Fibroblast of villous mesenchyme (primary cell): ENCODE data around the gene KLRC2. TPM values are rescaled to one million over a fixed set of nuclear protein-coding genes. Genes with fewer than 3 reads are reported as not detected.
"Not testable (repeated sequence)": the region's sequence is repeated elsewhere in the genome, so short reads cannot be mapped to it uniquely, and the experiment has no call there.

Experiments used
- DNase-seq: peaks from one replicate; pipeline ENCODE4 v3.0.0-alpha.2; 2010; ENCODE audit warnings: low read depth
- H3K4me3 ChIP-seq: 2 replicates; pipeline ENCODE4 v1.5.1; 2011; ENCODE audit warnings: low read depth, mild to moderate bottlenecking, low read length
- total RNA-seq: library from RNA; depleted of rRNA; stranded (reverse); fragments of >200 nt; gene quantifications from 2 replicates; pipeline ENCODE4 v1.2.3, GENCODE V29; 2012
- TF ChIP-seq, protein P1 (sequence below): IDR thresholded peaks from 2 replicates; pipeline ENCODE4 v1.5.1; 2012; ENCODE audit warnings: low read depth, mild to moderate bottlenecking, low read length; ENCODE audit not compliant: insufficient read depth

KLRC2 gene
- not detected in 2 replicates for total RNA-seq

DNA sequence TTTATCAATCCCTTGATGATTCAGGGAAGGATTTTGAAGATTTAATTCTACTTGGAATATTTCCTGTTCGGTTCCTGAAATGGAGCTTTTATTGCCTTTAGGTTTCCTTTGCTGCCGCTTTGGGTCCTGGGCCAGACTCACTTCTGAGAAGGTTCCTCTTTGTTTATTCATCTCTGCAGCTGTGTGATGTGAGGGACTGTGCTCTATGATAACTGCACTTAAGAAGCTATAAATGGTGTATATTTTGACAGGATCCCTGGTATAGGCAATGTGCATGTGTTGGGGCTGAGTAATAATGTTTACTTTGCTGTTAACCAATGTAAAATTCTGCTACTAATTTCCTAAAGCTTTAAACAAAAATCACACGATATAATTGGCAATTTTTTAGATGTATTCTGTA, at the start of gene KLRC2:
KLRC2 (minus strand) TSS at position 195 of the 400 bp plus-strand sequence; CDS start at position 171, 24 bp downstream.
- H3K4me3 ChIP-seq = not testable (repeated sequence)
- DNase-seq = peak; percentile 79

DNA sequence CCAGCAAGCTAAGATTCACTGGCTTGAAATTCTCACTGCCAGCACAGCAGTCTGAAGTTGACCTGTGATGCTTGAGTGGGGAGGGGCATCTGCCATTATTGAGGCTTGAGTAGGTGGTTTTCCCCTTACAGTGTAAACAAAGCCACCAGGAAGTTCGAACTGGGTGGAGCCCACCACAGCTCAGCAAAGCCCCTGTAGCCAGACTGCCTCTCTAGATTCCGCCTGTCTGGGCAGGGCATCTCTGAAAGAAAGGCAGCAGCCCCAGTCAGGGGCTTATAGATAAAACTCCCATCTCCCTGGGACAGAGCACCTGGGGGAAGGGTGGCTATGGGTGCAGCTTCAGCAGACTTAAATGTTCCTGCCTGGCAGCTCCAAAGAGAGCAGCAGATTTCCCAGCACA, 46.1 kb upstream of the KLRC2 start:
- not testable (repeated sequence) for H3K4me3 ChIP-seq, DNase-seq

DNA sequence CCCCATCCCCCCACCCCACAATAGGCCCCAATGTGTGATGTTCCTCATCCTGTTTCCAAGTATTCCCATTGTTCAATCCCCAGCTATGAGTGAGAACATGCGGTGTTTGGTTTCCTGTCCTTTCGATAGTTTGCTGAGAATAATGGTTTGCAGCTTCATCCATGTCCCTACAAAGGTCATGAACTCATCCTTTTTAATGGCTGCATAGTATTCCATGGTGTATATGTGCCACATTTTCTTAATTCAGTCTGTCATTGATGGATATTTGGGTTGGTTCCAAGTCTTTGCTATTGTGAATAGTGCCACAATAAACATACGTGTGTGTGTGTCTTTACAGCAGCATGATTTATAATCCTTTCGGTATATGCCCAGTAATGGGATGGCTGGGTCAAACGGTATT, 37.0 kb upstream of the KLRC2 start:
- H3K4me3 ChIP-seq, DNase-seq: not testable (repeated sequence)

DNA sequence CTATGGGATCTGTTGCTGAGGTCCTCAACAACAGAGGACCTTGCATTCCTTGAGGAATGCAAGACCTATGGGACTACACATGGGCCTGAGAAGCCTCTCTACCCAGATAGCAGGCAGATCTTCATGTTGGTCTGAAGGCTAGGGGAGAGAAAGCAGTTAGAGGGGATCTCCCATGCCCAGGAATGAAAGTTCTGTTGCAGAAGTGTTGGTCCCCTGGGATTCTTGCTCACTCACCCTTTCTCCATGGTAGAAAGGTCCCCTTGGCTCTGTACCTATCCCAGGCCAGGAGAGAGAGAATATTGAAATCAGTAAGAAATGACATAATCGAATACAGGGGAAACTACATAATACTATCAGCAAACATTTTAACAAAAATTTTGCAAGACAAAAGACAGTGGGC, 33.9 kb upstream of the KLRC2 start:
- TF ChIP-seq, protein P1, sequence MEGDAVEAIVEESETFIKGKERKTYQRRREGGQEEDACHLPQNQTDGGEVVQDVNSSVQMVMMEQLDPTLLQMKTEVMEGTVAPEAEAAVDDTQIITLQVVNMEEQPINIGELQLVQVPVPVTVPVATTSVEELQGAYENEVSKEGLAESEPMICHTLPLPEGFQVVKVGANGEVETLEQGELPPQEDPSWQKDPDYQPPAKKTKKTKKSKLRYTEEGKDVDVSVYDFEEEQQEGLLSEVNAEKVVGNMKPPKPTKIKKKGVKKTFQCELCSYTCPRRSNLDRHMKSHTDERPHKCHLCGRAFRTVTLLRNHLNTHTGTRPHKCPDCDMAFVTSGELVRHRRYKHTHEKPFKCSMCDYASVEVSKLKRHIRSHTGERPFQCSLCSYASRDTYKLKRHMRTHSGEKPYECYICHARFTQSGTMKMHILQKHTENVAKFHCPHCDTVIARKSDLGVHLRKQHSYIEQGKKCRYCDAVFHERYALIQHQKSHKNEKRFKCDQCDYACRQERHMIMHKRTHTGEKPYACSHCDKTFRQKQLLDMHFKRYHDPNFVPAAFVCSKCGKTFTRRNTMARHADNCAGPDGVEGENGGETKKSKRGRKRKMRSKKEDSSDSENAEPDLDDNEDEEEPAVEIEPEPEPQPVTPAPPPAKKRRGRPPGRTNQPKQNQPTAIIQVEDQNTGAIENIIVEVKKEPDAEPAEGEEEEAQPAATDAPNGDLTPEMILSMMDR = no peak
- DNase-seq = no peak
- no peak overlapping the region for H3K4me3 ChIP-seq

DNA sequence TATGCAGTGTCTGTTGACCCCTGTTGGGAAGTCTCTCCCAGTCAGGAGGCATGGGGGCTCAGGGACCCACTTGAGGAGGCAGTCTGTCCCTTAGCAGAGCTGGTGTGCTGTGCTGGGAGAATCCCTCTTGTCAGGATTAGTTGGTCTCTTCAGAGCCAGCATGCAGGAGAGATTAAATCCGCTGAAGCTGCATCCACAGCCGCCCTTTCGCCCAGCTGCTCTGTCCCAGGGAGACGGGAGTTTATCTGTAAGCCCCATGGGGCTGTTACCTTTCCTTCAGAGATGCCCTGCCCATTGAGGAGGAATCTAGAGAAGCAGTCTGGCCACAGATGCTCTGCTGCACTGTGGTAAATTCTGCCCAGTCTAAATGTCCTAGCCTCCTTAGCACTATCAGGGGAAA, 30.5 kb upstream of the KLRC2 start:
- TF ChIP-seq, protein P1 = no peak
- DNase-seq = no peak
- H3K4me3 ChIP-seq = no peak overlapping the region

DNA sequence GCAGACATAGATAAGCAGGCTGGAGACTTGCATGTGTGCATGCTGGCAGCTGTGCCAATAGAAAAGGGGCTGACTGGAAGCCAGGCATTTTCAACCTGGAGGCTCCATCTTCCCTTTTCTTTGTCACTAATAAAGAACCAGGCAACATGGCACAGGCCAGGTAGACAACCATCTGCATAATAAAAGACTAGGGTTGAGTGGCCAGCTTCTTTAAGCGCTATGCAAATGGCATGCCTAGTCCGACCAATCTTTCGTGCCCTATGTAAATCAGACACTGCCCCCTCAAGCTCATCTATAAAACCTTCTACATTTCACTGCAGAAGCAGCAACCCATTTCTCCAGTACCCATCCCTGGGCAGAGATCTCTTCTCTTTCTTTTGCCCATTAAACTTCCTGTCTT, 21.9 kb upstream of the KLRC2 start:
- TF ChIP-seq, protein P1 = no peak
- no peak overlapping the region for H3K4me3 ChIP-seq
- DNase-seq = no peak

DNA sequence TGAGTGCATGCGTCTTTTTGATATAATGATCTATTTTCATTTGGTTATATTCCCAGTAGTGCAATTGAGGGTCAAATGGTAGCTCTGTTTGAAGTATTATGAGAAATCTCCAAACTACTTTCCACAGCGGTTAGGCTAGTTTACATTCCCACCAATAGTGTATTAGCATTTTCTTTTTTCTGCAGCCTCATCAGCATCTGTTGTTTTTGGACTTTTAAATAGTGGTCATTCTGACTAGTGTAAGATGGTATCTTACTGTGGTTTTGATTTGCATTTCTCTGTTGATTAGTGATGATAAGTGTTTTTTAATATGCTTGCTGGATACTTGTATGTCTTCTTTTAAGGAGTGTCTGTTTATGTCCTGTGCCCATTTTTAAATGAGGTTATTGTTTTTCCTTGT, 21.0 kb upstream of the KLRC2 start:
- no peak for DNase-seq
- no peak overlapping the region for H3K4me3 ChIP-seq
- TF ChIP-seq, protein P1 = no peak

DNA sequence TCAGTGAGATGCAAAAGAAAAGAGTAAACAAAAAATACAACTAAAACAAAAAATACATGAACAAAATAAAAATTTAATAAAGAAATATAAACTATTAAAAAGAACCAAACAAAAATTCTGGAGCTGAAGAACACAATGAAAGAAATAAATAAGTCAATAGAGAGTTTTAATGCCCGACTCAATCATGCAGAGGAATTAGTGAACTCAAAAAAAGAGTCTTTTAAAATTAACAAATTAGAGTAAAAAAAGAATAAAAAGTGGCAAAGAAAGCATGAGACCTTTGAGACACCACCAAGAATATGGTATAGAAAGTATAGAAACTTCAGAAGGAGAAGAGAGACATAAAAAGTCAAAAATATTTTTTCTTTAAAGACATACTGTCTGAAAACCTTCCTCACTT, 20.0 kb upstream of the KLRC2 start:
- TF ChIP-seq, protein P1 = no peak
- no peak for DNase-seq
- H3K4me3 ChIP-seq = no peak overlapping the region

DNA sequence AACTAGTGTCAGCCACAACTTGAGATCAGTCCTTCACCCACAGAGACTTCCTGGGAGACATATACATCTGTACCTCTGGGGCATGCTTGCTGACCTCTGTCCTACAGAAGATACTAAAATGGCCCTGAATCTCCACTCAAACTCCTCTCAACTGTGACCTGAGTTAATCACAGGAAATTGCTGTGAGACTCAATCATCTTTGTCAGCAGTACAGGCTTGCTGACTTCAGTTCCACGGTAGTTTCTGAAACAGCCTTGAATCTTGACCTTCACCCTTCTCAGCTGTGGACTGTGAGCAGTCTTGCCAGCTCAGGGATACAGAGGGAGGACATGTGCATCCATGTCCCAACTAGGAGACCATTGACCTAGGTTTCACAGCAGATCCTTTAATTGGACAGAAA, 18.7 kb upstream of the KLRC2 start:
- TF ChIP-seq, protein P1 = no peak
- DNase-seq = no peak
- no peak overlapping the region for H3K4me3 ChIP-seq
